GM19452 (cell line): ENCODE results near the gene CYP4F3.
"Not testable (repeated sequence)": the region's sequence is repeated elsewhere in the genome, so short reads cannot be mapped to it uniquely, and the experiment has no call there.

ENCODE experiments used
- ATAC-seq: cut with Tn5 transposase; IDR thresholded peaks from one replicate; pipeline ENCODE4 v1.9.1; 2021; ENCODE audit not compliant: unreplicated experiment

CYP4F3 gene

DNA sequence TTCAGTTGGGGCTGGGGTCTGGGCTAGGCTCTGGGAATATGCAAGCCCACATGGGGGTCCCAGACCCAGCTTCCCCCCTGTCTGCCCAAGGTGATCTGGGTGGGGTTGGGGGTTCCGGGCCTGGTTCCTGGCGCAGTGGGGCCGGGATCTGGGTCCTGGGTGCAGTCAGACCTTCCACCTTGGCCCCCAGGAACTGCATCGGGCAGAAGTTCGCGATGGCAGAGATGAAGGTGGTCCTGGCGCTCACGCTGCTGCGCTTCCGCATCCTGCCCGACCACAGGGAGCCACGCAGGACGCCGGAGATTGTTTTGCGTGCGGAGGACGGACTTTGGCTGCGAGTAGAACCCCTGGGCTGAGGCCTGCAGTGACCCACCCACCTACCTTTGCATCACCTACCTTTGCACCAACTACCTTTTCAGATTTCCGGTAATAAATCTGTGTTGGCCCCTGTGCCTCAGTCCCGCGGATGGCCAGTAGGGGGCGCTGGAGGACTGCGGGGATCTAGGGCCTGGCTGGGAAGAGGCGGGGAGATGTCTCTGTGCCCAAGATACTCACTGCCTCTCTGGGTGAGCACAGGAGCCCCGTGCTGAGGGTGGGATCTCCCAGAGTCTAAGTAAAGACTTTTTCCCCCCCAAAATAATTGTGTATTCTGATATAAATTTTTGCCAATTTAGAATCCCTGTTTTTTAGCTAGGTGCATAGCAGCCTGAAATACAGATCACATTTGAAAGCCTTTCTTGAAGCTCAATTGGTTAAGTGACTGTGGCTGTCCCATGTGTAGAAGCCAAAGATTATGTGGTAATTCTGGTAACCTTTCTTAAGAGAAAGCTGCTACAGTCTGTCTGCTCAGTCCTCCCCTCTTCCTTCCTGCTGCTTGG is 11.5 kb upstream of the CYP4F3 start:
- no peak for ATAC-seq

DNA sequence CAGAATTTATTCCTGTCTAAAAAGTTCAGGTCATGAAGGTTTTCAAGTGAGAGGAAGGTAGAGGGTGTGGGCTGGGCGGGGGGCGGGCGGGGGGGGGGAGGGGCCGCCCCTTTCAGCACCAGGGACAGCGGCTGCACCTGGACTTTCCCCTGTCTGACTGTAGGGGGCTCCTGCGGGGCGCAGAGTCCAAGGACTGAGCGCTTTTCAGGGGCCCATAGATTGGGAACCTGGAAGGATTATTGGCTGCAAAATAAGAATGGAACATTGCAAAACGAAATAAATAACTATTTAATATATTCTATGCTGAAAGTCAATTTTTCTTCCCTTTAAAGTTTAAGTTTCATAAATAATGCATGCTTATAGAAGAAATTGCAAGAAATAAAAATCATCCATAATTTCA is 8.9 kb upstream of the CYP4F3 start:
- no peak for ATAC-seq

DNA sequence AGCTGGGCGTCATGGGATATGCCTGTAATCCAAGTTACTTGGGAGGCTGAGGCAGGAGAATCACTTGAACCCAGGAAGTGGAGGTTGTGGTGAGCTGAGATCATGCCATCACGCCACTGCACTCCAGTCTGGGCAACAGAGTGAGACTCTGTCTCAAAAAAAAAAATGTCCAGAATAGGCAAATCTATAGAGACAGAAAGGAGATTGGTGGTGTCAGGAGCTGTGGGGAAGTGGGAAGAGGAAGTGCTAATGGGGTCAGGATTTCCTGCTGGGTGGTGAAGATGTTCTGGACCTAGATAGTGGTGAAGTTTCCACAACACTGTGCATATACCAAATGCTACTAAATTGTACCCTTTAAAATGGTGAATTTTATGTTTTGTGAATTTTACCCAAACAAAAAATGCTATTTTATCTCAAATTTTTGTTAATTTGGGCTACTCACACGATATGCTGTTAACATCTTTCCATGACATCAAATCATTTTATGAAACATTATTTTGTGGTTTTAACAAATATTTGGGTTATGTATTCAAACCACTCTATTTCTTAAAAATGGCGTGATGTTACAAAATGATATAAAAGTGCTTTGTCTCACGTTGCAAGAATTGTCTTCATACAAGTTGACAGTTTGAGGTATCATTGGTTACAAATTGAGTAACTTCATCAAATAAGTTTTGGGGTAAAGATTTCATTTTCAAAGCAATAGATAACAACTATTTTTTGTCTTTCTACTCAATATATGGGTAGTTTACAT is 7.4 kb upstream of the CYP4F3 start:
- no peak for ATAC-seq

DNA sequence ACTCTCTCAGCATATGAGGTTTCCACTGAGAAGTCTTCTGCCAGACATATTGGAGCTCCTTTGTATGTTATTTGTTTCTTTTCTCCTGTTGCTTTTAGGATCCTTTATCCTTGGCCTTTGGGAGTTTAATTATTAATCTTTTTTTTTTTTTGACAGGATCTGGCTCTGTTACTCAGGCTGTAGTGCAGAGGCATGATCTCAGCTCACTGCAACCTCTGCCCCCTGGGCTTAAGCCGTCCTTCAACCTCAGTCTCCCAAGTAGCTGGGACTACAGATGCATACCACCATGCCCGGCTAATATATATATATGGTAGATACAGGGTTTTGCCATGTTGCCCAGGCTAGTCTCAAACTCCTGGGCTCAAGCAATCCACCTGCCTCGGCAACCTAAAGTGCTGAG is 6.6 kb upstream of the CYP4F3 start:
- ATAC-seq = no peak

DNA sequence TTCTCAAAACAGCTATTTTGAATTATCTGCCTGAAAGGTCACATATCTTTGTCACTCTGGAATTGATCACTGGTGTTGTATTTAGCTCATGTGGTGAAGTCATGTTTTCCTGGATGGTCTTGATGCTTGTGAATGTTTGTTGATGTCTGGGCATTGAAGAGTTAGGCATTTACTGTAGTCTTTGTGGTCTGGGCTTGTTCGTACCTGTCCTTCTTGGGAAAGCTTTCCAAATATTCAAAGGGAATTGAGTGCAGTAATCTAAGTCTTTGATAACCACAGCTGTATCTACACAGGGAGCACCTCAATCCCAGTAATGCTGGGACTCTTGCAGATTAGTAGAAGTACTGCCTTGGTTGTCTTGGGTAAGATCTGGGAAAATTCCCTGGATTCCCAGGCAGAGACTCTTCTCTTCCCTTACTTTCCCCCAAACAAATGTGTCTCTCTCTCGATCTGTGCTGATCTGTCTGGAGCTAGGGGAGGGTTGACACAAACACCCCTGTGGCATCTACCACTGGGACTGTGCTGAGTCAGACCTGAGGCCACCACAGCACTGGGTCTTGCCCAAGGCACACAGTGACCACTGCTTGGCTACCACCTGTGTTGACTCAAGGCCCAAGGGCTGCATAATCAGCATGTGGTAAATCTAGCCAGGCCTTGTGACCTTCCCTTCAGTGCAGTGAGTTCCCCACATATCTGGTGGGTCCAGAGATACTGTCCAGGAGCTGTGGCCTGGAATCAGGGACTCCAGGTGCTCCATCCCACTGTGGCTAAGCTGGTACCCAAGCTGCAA is 5.5 kb upstream of the CYP4F3 start:
- ATAC-seq = no peak

DNA sequence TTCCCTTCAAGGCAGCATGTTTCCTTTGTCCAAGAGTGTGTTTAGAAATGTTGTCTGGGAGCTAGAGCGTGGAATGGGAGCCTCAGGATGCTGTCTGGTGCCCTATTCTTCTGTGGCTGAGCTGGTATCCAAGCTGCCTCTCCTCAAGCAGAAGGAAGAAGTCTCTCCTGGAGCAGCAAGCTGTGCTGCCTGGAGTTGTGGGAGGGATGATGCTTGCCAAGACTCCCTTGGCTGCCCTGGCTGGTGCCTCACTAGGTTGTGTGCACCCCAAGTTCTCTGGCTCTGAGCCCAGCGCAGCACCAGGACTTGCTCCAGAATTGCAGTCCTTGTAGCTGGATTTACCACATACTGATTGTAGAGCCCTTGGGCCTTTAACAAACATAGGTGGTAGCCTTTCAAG is 4.7 kb upstream of the CYP4F3 start:
- ATAC-seq = no peak

DNA sequence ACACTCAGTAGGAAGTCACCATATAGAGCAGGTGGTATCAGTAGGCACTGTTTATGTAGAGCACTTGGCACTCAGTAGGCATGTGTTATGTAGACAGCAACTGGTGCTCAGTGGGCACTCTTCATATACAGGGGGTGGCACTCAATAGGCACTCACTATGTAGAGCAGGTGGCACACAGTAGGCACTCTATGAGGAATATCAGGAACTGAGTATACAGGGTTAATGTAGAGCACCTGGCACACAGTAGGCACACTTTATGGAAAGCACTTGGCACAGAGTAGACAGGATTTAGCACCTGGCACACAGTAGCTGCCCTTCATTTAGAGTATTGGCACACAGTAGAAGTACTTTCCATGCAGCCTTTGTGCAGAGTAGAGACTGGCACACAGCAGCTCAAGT is 1.1 kb upstream of the CYP4F3 start:
- ATAC-seq = no peak

DNA sequence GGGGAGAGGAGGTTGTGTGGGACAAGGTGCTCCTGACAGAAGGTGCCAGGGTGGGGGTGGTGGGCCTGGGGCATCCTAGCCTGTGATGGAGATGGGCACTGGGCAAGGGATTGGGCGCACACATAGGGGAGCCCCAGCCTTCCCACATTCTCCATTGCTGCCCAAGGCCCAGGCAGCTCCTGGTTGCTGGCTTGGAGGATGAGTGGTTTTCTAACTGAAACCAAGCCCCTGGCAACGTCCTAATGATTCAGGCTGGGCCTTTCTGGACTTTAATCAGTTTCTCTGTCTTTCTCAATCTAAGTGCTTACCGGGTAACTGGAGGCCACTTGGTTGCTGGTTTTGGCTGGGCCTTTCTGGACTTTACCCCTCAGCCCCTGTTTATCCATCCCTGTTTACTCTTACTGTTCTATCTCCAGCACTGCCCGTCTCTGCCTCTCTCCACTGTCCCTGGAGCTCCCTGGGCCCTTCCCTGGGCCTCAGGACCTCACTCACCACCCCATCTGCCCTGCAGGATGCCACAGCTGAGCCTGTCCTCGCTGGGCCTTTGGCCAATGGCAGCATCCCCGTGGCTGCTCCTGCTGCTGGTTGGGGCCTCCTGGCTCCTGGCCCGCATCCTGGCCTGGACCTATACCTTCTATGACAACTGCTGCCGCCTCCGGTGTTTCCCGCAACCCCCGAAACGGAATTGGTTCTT is 354 bp downstream of the CYP4F3 start:
- ATAC-seq = no peak

DNA sequence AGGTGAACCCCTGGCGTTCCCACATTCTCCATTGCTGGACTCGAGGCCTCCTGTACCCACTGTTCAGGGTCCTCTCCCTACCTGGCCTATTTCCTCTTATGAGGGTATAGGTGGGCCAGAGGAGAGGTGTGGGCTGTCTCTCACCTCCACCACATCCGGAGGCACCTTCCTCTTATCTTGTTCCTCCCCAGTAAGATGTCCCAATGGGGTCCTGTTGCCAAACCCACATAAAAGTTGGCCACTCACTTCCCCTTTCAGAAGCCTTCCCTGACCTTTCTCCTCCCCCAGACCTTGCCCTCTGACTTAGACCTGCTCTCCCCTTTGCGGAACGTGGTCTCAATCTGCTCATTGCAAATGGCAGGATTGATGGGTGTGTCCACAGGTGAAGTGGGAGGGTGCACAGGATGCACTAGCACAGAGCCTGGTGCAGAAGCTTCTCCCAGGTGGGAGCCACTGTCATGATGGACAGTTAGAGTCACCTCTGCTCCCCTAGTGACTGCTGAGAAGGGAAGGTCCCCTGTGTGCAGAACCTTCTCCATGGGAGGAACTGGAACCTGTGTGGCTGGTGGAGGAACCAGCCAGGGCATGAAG is 1.3 kb downstream of the CYP4F3 start:
- ATAC-seq = no peak

DNA sequence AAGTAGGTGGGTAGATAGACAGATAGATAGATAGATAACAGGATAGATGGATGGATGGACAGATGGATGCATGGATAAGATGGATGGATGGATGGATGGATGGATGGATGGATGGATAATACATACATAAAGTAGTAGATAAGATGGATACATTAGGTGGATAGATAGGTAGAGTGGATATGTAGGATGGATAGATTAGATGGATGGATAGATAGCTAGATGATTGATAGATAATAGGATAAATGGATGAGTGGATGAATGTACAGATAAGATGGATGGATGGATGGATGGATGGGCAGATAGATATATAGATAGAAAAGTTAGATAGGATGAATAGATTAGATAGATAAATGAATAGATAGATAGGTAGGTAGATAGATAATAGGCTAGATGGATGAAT is 2.1 kb downstream of the CYP4F3 start:
- ATAC-seq = no peak

DNA sequence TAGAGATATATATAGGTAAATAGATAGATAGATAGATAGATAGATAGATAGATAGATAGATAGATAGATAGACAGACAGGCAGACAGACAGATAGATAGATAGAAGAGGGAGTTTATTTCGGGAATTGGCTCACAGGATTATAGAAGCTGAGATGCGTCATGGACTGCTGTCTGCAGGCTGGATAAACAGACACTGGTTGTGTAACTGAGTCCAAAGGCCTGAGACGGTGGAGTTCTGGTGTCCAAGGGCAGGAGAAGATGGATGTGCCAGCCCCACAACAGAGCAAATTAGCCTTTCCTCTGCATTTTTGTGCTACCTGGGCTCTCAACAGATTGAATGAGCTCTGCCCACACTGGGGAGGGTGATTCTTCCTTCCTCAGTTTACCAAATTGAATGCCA is 2.7 kb downstream of the CYP4F3 start:
- ATAC-seq = no peak

DNA sequence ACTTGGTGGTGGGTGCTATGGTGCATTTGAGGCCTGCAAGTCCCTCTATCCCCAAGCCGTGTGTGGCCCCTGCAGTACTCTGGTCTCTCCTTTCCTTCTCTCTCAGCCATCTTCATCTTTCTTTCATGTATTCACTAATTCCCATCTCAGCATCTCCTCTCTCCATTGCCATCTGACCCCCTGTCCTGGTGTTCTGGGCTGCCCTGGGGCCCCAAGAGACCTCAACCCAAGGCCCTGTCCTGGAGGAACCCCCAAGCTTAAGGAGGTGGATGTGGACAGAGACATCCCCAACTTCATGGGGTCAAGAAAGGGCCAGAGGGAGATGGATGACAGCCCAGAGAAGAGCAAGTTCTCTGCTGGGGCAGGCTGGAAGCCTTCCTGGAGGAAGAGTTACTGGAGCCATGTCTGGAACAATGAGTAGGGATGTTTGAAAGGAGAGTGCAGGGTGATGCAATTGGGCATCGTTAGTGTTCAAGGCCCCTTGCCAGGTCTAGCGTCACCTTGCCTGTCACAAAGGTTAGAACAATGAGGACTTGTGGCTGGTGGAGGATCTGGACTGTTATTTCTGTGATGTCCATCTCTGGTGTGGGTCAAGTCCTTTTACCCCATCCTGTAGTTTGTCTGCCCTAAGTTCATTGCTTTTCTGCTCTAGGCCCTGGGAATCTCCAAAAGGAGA is 3.5 kb downstream of the CYP4F3 start:
- no peak for ATAC-seq

DNA sequence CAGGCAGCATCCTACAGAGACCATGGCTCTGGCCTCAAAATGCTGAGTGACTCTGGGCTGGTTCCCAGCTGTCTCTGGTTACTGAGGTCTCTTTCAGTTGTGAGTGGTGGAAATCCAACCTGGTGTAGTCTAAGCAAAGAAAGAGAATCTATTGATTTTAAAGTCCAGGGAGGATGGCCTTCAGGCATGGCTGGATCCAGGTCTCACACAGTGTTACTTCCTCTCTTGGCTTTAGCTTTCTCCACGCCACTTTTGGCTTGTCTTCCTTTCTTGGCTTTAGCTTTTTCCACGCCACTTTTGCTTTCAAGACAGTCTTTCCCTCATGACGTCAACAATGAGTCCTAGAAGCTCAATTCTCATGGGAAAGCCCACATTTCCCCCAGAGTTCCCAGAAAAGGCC is 4.1 kb downstream of the CYP4F3 start:
- ATAC-seq = no peak

DNA sequence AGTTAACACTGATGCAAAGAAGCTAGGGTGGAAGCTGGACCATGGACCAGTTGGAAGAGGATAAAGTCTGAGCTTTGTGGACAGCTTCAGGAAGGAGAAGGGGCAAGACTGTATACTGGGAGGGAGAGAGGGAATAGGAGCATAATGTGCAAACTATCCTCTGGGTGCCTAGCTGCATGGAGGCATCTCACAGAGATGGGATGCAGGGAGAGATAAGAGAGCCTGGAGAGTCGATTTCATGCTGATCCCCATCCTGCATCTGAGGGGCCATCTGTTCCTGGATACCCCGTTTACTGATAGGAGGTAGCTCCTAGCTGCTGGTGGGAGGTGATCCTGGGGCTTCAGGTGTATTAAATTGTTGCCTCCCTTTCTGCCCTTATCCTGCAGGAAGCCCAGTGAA is 8.8 kb downstream of the CYP4F3 start:
- ATAC-seq = no peak

DNA sequence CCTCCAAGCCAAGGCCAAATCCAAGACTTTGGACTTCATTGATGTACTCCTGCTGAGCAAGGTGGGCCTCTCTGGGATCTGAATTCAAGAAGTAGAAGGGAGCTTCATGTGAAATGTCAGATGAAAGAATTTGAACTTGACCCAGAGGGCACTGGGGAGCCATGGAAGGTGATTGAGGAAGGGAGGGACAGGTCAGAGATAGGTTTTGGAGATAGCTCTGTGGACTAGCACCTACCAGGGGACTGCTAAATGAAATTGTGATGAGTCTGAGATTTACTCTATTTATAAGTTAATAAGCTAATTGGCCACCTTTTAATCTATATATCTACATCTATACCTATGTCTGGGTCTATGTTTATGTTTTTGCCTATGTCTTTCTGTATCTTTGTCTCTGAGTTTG is 9.4 kb downstream of the CYP4F3 start:
- not testable (repeated sequence) for ATAC-seq

DNA sequence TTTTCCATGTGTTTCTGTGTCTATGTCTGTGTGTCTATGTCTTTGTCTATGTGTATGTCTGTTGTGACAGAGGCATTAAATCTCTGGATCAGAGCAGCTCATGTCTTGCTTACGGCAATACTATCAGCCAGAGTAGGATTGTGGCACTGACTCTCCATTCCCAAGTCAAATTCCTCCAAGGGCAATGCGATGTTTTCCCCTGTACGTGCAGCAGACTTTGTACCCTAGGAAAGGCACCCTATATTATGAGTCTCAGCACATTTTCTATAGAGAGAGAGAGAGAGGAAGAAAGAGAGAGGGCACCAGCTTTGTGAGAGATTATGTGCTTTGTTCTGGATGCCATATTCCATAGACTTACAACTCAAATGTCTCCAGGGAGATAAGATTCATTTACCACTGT is 11.1 kb downstream of the CYP4F3 start:
- no peak for ATAC-seq

DNA sequence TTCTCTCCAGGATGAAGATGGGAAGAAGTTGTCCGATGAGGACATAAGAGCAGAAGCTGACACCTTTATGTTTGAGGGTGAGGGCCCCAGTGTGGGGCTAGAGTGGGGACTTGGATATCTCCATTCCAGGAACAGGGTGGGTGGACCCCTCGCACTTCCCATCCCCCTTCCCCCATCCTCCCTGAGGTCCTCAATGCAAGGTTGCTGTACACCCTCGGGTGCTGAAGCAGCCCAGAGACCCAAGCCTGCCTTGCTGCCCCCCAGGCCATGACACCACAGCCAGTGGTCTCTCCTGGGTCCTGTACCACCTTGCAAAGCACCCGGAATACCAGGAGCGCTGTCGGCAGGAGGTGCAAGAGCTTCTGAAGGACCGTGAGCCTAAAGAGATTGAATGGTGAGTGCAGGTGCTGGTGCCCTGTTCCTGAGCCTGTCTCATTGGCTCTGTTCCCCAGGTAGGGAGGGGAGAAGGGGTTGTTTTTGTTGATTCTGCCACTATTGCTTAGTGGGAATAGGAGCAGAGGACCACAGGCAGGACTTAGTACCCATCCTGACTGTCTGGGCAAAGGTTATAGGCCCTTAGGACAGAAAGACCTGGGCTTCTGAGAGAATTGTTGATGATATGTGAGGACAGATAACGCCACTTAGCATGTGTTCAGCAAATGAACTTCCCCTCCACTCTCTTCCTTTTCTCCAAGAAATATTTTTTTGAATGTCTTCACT is 12.0 kb downstream of the CYP4F3 start:
- ATAC-seq = no peak

DNA sequence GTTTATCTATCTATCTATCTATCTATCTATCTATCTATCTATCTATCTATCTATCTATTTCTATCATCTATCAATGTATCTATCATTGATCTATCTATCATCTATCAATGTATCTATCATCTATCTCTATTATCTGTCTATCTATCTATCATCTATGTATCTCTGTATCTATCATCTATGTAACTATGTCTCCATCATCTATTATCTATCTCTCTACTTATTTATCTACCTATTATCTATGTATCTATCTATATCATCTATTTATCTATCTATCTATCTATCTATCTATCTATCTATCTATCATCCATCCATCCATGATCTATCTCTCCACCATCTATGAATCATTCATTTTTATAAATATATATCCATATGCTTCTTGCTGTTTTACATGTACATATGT is 15.8 kb downstream of the CYP4F3 start:
- no peak for ATAC-seq

DNA sequence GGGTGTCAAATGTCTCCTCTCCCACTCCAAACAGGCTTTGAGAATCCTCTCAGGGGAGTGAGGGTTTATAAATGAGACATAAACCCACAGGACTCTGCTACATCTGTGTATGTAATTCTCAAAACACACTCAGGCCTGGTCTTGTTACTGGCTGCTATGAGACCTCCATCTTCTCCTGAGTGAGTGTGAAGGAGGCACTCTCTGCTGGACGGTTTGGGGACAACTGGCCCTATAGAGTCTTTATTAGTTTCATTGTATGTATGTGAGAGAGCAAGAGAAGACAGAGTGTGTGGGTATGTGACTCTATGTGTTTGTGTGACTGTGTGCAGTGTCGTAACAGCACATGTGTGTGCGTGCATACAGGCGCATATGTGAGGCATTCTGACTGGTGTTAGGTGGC is 22.6 kb downstream of the CYP4F3 start:
- ATAC-seq = no peak

DNA sequence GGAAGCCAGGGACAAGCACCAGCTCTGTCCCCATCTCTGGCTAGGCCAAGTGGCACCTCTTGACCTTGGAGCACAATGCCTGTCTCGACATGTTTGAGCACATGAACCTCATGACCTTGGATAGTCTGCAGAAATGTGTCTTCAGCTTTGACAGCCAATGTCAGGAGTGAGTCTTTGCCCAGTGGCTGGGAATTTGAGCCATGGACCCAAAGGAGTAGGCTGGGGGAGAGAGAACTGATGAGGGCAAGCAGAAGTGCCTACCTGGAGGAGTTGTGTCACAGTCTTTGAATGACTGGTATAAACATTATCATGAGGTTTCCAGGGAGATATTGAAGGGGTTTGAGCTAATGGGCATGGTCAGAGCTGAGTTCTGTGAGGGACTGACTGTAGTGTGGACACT is 25.5 kb downstream of the CYP4F3 start:
- no peak for ATAC-seq
